Measurements from ENCODE around the gene CDKN2D.
"Not testable (repeated sequence)": the region's sequence is repeated elsewhere in the genome, so short reads cannot be mapped to it uniquely, and the experiment has no call there.

- TF ChIP-seq EZH2phosphoT487 (IDR thresholded peaks at IDR 0.05; ENCODE audit: borderline replicate concordance, low read length); CTCF (conservative IDR thresholded peaks at IDR 0.05; ENCODE audit: low read depth, low read length); EZH2 (IDR thresholded peaks at IDR 0.05; ENCODE audit: low read length, unreplicated experiment): not testable (repeated sequence)
Observed at GRCh38 chr19:10539016-10539415, 29.8 kb downstream of the CDKN2D start.
